GM19043 (cell line): ENCODE measurements around the gene REC114.
"Not testable (repeated sequence)": the region's sequence is repeated elsewhere in the genome, so short reads cannot be mapped to it uniquely, and the experiment has no call there.

Experiments used
- ATAC-seq: cut with Tn5 transposase; IDR thresholded peaks from one replicate; pipeline ENCODE4 v1.9.1; 2021; ENCODE audit warnings: low read depth; ENCODE audit not compliant: unreplicated experiment

REC114 gene

GRCh38 chr15:73454096-73454495 is 11.1 kb downstream of the REC114 start:
- ATAC-seq = no peak

- ATAC-seq = no peak
These were observed 12.9 kb downstream of the REC114 start for GRCh38 chr15:73455876-73456275.

- ATAC-seq = no peak
These were observed 14.4 kb downstream of the REC114 start for GRCh38 chr15:73457334-73457733.

- no peak for ATAC-seq
These were observed 17.7 kb downstream of the REC114 start for GRCh38 chr15:73460662-73461061.

- ATAC-seq = no peak
These were observed 21.6 kb downstream of the REC114 start for GRCh38 chr15:73464602-73465001.

GRCh38 chr15:73467758-73468157 is 24.8 kb downstream of the REC114 start:
- ATAC-seq = no peak

GRCh38 chr15:73474785-73475184 is 31.8 kb downstream of the REC114 start:
- ATAC-seq = no peak

- ATAC-seq = no peak
These were observed 33.8 kb downstream of the REC114 start for GRCh38 chr15:73476704-73477216.

- no peak for ATAC-seq
These were observed 37.1 kb downstream of the REC114 start for GRCh38 chr15:73480050-73480449.

GRCh38 chr15:73482166-73482565 is 39.2 kb downstream of the REC114 start:
- no peak for ATAC-seq

- ATAC-seq = no peak
These were observed 40.1 kb downstream of the REC114 start for GRCh38 chr15:73483053-73483452.

GRCh38 chr15:73485372-73485771 is 42.4 kb downstream of the REC114 start:
- no peak for ATAC-seq

GRCh38 chr15:73485885-73486284 is 42.9 kb downstream of the REC114 start:
- not testable (repeated sequence) for ATAC-seq

GRCh38 chr15:73488698-73489097 is 45.7 kb downstream of the REC114 start:
- no peak for ATAC-seq

- ATAC-seq = no peak
These were observed 51.0 kb downstream of the REC114 start for GRCh38 chr15:73493922-73494321.

- ATAC-seq = no peak
These were observed 52.2 kb downstream of the REC114 start for GRCh38 chr15:73495181-73495580.

GRCh38 chr15:73500696-73501095 is 57.7 kb downstream of the REC114 start:
- ATAC-seq = no peak

- ATAC-seq = no peak
These were observed 61.9 kb downstream of the REC114 start for GRCh38 chr15:73504885-73505284.

GRCh38 chr15:73515527-73515926 is 72.6 kb downstream of the REC114 start:
- no peak for ATAC-seq

- no peak for ATAC-seq
These were observed 74.6 kb downstream of the REC114 start for GRCh38 chr15:73517566-73517965.

- no peak for ATAC-seq
These were observed 75.4 kb downstream of the REC114 start for GRCh38 chr15:73518180-73518862.

- no peak for ATAC-seq
These were observed 76.1 kb downstream of the REC114 start for GRCh38 chr15:73518876-73519733.
